ENCODE measurements around the gene GINS3.
"Not testable (repeated sequence)": the region's sequence is repeated elsewhere in the genome, so short reads cannot be mapped to it uniquely, and the experiment has no call there.

The GINS3 gene

DNA sequence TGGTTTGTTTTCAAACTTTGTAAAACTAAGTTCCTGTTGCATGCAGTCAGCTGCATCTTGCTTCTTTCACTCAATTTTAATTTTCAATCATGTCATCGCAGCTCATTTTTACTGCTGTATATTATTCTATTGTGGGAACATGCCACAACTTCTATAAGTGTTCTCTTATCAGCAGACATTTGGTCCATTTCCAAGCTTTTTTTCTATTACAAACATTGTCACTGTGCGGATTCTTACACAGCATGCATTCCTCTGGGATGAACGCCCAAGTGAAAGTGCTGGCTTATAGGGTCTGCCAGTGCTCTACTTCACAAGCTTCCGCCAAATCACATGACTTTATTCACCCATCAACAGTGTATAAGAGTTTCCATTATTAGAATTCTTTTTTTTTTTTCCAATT, 22.7 kb downstream of the GINS3 start (continued):
- TF ChIP-seq, protein P1, sequence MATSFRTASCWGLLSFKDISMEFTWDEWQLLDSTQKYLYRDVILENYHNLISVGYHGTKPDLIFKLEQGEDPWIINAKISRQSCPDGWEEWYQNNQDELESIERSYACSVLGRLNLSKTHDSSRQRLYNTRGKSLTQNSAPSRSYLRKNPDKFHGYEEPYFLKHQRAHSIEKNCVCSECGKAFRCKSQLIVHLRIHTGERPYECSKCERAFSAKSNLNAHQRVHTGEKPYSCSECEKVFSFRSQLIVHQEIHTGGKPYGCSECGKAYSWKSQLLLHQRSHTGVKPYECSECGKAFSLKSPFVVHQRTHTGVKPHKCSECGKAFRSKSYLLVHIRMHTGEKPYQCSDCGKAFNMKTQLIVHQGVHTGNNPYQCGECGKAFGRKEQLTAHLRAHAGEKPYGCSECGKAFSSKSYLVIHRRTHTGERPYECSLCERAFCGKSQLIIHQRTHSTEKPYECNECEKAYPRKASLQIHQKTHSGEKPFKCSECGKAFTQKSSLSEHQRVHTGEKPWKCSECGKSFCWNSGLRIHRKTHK (tag by site-specific recombination; IDR thresholded peaks at IDR 0.05), result no peak
- TF ChIP-seq, protein P2, sequence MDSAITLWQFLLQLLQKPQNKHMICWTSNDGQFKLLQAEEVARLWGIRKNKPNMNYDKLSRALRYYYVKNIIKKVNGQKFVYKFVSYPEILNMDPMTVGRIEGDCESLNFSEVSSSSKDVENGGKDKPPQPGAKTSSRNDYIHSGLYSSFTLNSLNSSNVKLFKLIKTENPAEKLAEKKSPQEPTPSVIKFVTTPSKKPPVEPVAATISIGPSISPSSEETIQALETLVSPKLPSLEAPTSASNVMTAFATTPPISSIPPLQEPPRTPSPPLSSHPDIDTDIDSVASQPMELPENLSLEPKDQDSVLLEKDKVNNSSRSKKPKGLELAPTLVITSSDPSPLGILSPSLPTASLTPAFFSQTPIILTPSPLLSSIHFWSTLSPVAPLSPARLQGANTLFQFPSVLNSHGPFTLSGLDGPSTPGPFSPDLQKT (IDR thresholded peaks at IDR 0.05; ENCODE audit: borderline replicate concordance, low read depth, low read length), result no peak

DNA sequence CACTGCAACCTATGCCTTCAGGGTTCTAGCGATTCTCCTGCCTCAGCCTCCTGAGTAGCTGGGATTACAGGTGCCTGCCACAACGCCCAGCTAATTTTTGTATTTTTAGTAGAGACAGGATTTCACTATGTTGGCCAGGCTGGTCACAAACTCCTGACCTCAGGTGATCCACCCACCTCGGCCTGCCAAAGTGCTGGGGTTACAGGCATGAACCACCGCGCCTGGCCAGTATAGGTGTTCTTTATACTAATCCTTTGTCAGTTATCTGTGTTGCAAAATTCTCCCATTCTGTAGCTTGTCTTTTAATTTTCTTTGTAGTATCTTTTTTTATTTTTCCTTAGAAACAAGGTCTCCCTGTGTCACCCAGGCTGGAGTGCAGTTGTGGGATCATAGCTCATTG, 23.7 kb downstream of the GINS3 start:
- CTCF ChIA-PET, result interaction anchor here (0.7 to 1.5 kb wide), 2 partner anchors 71 to 79 kb away, joined by 3 to 4 read pairs; no protein-coding TSS in a partner anchor
- H3K9me3 ChIP-seq (ENCODE audit: control insufficient read depth, insufficient read depth, low read depth, low read length); H3K27ac ChIP-seq (ENCODE audit: extremely low read depth, low read depth, low read length); H3K4me1 ChIP-seq (ENCODE audit: control insufficient read depth, insufficient read depth, low read length); H3K4me3 ChIP-seq (ENCODE audit: low read depth, low read length); H3K36me3 ChIP-seq (ENCODE audit: control insufficient read depth in 2 of 2, insufficient read depth in 1 of 2, low read length in 2 of 2); POLR2A ChIA-PET: not testable (repeated sequence)

DNA sequence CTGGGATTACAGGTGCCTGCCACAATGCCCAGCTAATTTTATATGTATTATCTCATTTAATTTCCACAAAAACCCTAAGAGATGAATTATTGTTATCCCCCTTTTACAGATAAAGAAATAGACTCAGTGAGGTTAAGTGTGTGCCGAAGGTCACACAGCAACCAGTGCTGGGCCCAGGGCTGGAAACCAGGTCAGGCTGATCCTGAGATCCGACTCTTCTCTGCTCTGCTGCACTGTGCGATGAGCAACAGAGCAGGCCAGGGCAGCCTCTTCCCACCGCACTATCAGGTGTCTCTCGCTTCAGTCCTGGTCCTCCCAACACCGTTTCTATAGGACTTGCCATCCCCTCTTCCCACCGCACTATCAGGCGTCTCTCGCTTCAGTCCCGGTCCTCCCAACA, 24.8 kb downstream of the GINS3 start:
- no peak overlapping the region for H3K4me3 ChIP-seq (ENCODE audit: low read depth, low read length)
- CTCF ChIA-PET, result no interaction called here
- H3K4me1 ChIP-seq (ENCODE audit: control insufficient read depth, insufficient read depth, low read length), result peaks cover 2% of the 10 kb centered on the region; the same call in 1 of the 2 replicates
- no peaks in the 10 kb centered on the region for H3K36me3 ChIP-seq (ENCODE audit: control insufficient read depth in 2 of 2, insufficient read depth in 1 of 2, low read length in 2 of 2)
- no peak for TF ChIP-seq ZNF544 (tag by site-specific recombination; IDR thresholded peaks at IDR 0.05)
- 0 out of 2 replicates have a peak, but pooled peaks have one; percentile 47 for TF ChIP-seq ZNF664 (tag by site-specific recombination; IDR thresholded peaks at IDR 0.05)
- no peaks in the 10 kb centered on the region for H3K9me3 ChIP-seq (ENCODE audit: control insufficient read depth, insufficient read depth, low read depth, low read length)
- no peak overlapping the region for H3K27ac ChIP-seq (ENCODE audit: extremely low read depth, low read depth, low read length)
- POLR2A ChIA-PET, result no interaction called here

DNA sequence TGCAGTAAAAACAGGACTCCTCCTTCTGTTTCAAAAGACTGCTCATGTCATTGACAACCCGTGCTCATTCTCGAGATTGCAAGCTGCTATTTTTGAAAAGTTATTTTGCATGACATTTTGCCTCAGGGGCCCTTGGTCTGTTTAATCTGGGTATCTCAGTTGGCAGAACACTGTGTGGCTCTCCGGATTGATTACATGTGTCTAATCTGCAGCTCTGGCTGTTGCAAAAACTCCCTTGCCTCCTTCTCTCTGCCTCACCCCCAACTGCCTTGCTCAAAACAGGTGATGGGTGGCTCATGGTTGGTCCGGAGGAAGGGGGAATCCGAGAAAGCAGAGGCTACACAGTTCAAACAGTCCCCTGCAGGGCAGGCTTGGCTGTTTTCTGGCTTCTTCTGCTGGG, 25.3 kb downstream of the GINS3 start:
- POLR2A ChIA-PET, result interaction anchor here (0.7 kb wide), 1 partner anchor 9 kb away, joined by 3 read pairs; no protein-coding TSS in a partner anchor

DNA sequence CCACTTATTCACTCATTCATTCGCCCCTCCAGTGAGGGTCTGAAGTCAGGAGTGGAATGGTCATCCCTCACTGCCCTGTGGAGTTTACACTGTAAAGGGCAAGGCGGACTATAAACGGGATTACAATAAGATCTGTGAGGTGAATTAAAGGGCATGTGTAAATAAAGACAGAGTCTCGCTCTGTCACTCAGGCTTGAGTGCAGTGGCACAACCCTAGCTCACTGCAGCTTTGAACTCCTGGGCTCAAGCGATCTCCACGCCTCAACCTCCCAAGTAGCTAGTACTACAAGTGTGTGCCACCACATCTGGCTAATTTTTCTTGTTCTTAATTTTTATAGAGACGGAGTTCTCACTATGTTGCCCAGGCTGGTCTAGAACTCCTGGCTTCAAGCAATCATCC, 25.8 kb downstream of the GINS3 start:
- no peak overlapping the region for H3K27ac ChIP-seq (ENCODE audit: extremely low read depth, low read depth, low read length)
- TF ChIP-seq ZNF140 (tag by site-specific recombination; IDR thresholded peaks at IDR 0.05), result no peak
- TF ChIP-seq ZBTB7A (tag by site-specific recombination; IDR thresholded peaks at IDR 0.05; ENCODE audit: low read depth), result no peak
- no peak for TF ChIP-seq ZNF658 (tag by site-specific recombination; IDR thresholded peaks at IDR 0.05)
- TF ChIP-seq ZNF571 (tag by site-specific recombination; IDR thresholded peaks at IDR 0.05), result no peak
- TF ChIP-seq ZNF747 (tag by site-specific recombination; IDR thresholded peaks at IDR 0.05), result no peak
- TF ChIP-seq ZNF391 (tag by site-specific recombination; IDR thresholded peaks at IDR 0.05; ENCODE audit: borderline replicate concordance, low read depth), result no peak
- ChIA-PET POLR2A (interaction anchor here (0.7 kb wide), 1 partner anchor 10 kb away, joined by 3 read pairs; no protein-coding TSS in a partner anchor), CTCF (no interaction called here)
- H3K4me1 ChIP-seq (ENCODE audit: control insufficient read depth, insufficient read depth, low read length), result peaks cover 2% of the 10 kb centered on the region; the same call in 1 of the 2 replicates
- H3K36me3 ChIP-seq (ENCODE audit: control insufficient read depth in 2 of 2, insufficient read depth in 1 of 2, low read length in 2 of 2), result no peaks in the 10 kb centered on the region
- no peaks in the 10 kb centered on the region for H3K9me3 ChIP-seq (ENCODE audit: control insufficient read depth, insufficient read depth, low read depth, low read length)
- H3K4me3 ChIP-seq (ENCODE audit: low read depth, low read length), result no peak overlapping the region

More for the DNA sequence above, 25.3 kb downstream of the GINS3 start:
- Histone ChIP-seq H3K4me1 (ENCODE audit: control insufficient read depth, insufficient read depth, low read length) (peaks cover 2% of the 10 kb centered on the region; the same call in 1 of the 2 replicates), H3K36me3 (ENCODE audit: control insufficient read depth in 2 of 2, insufficient read depth in 1 of 2, low read length in 2 of 2) (no peaks in the 10 kb centered on the region), H3K4me3 (ENCODE audit: low read depth, low read length) (no peak overlapping the region), H3K27ac (ENCODE audit: extremely low read depth, low read depth, low read length) (no peak overlapping the region), H3K9me3 (ENCODE audit: control insufficient read depth, insufficient read depth, low read depth, low read length) (no peaks in the 10 kb centered on the region)
- CTCF ChIA-PET, result no interaction called here
- TF ChIP-seq ZNF701 (tag by site-specific recombination; IDR thresholded peaks at IDR 0.05) (no peak), ZBTB17 (tag by site-specific recombination; IDR thresholded peaks at IDR 0.05) (peak; percentile 44; the same call in 1 of the 2 replicates)

Measured in HEK293 (cell line).